Lung (tissue), 12 donors: ENCODE data around the gene SLC6A18. TPM values are rescaled to one million over a fixed set of nuclear protein-coding genes. Genes with fewer than 3 reads are reported as not detected.

ENCODE experiments used
- ATAC-seq: fragments of 200-7000 bp; cut with Tn5 transposase; one replicate; pipeline ENCODE4 v1.9.1; 2020; ENCODE audit warnings: moderate number of reproducible peaks; ENCODE audit not compliant: insufficient read depth, low FRiP score
- DNase-seq, 3 donors: peaks; one replicate each; pipeline ENCODE4 v3.0.0-alpha.2; 2013 to 2017
- H3K27ac ChIP-seq, 2 donors: one replicate each; pipeline ENCODE4 v1.5.1; 2013; ENCODE audit warnings: mild to moderate bottlenecking in 2 of 2, moderate library complexity in 2 of 2, control low read depth in 1 of 2, inconsistent platforms in 1 of 2, low read depth in 1 of 2, low read length in 1 of 2
- H3K27me3 ChIP-seq, 3 donors: one replicate each; pipeline ENCODE4 v1.5.1; 2013; ENCODE audit warnings: low read length in 2 of 3; ENCODE audit not compliant: control insufficient read depth in 3 of 3, insufficient read depth in 3 of 3
- H3K36me3 ChIP-seq, 4 donors: one replicate each; pipeline ENCODE4 v1.5.1; 2013; ENCODE audit warnings: low read length in 4 of 4, mild to moderate bottlenecking in 1 of 4, moderate library complexity in 1 of 4; ENCODE audit not compliant: control insufficient read depth in 4 of 4, insufficient read depth in 4 of 4
- H3K4me1 ChIP-seq, 5 donors: one replicate each; pipeline ENCODE4 v1.5.1; 2013; ENCODE audit warnings: low read length in 5 of 5, mild to moderate bottlenecking in 2 of 5, moderate library complexity in 1 of 5; ENCODE audit not compliant: control insufficient read depth in 5 of 5, insufficient read depth in 5 of 5
- H3K4me3 ChIP-seq: one replicate; pipeline ENCODE4 v1.5.1; 2013; ENCODE audit warnings: mild to moderate bottlenecking, control low read depth, moderate library complexity
- H3K9ac ChIP-seq, 2 donors: one replicate each; pipeline ENCODE4 v1.5.1; 2013; ENCODE audit warnings: low read length in 2 of 2, control low read depth in 1 of 2; ENCODE audit not compliant: insufficient read depth in 1 of 2
- H3K9me3 ChIP-seq, 4 donors: one replicate each; pipeline ENCODE4 v1.5.1; 2013; ENCODE audit warnings: low read length in 3 of 4, mild to moderate bottlenecking in 1 of 4, moderate library complexity in 1 of 4; ENCODE audit not compliant: control insufficient read depth in 4 of 4, insufficient read depth in 3 of 4
- CTCF ChIP-seq: IDR thresholded peaks from 2 replicates; pipeline ENCODE4 v1.5.1; 2012; ENCODE audit warnings: mild to moderate bottlenecking; ENCODE audit errors: control extremely low read depth, extremely low read depth
- WGBS, 2 donors: extraction: QIAGEN DNeasy Blood & Tissue Kit; methylation state at CpG; one replicate each; pipeline ENCODE4 v1.1.7; 2013; 5-methylcytosine and 5-hydroxymethylcytosine counted together
- polyA plus RNA-seq, 2 donors: library from polyadenylated mRNA; stranded (reverse); fragments of 200-250 nt; gene quantifications; one replicate each; pipeline ENCODE4 v1.2.1, GENCODE V29; 2013
- total RNA-seq, 2 donors: library from RNA; depleted of rRNA in 1 of 2; stranded (reverse); fragments of >200 nt in 1 of 2; gene quantifications; one replicate each; pipeline ENCODE4 v1.2.1, GENCODE V29; 2014 to 2021
- donor health status: control.
- donor health status: control.
- donor health status: Bipolar disorder and iron deficiency.
- donor health status: healthy.
- donor health status: DM: yes; HTN: yes; CAD: no.

SLC6A18 gene
- total and polyA plus RNA-seq, 4 donors, result not detected

DNA sequence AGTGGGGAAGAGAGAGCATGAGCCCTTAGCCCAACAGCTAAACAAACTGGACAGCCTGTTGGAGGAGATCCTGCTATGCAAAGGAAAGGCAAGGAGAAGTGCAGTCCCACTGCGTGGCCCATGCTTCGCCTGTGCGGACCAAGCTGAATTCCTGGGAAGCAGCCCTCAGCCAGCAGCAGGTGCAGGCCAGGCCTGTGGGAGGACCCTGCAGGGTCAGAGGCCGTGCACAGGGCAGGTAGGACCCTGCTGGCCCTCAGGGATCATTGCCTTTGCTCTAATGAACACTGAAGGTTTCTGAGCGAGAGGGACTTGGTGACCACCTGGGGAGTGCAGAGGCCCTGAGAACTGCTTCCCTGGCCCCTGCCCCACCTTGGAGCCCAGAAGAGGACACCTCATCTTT, 29.7 kb upstream of the SLC6A18 start:
- 88 to 93% methylated on average over 5 of the region's 5 CpGs for WGBS, 2 donors
- Histone ChIP-seq H3K9me3 (peaks cover 0 to 3% (median 0%) of the 10 kb centered on the region in 4 donors), H3K9ac (no peak overlapping the region), H3K4me3 (no peak overlapping the region), H3K27ac (no peak overlapping the region), H3K36me3 (no peaks in the 10 kb centered on the region), H3K27me3 (peaks cover 0 to 20% (median 20%) of the 10 kb centered on the region in 3 donors), H3K4me1 (no peaks in the 10 kb centered on the region)
- no peak for ATAC-seq
- no peak for TF ChIP-seq CTCF
- no peak for DNase-seq

DNA sequence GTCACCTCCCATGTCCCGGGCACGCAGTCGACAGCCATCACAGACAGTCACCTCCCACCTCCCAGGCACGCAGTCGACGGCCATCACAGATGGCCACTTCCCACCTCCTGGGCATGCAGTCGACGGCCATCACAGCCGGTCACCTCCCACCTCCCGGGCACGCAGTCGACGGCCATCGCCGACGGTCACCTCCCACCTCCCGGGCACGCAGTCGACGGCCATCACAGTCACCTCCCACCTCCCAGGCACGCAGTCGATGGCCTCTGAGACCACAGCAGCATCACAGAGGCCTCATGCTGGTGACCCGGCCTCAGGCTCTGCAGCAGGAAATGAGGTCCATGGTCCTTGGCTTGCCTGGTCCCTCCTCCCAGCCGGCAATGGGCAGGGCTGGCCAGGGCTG, 29.3 kb upstream of the SLC6A18 start:
- no peaks in the 10 kb centered on the region for H3K36me3 ChIP-seq
- peaks cover 0 to 20% (median 20%) of the 10 kb centered on the region in 3 donors for H3K27me3 ChIP-seq
- H3K9me3 ChIP-seq, result peaks cover 0 to 3% (median 0%) of the 10 kb centered on the region in 4 donors
- no peaks in the 10 kb centered on the region for H3K4me1 ChIP-seq
- DNase-seq (no peak), ATAC-seq (no peak)
- no peak overlapping the region for H3K9ac ChIP-seq
- no peak overlapping the region for H3K4me3 ChIP-seq
- 80 to 81% methylated on average over 24 of the region's 24 CpGs for WGBS, 2 donors
- TF ChIP-seq CTCF, result no peak
- no peak overlapping the region for H3K27ac ChIP-seq

GRCh38 chr5:1196562-1196961, 28.6 kb upstream of the SLC6A18 start:
- Histone ChIP-seq H3K27ac (no peak overlapping the region), H3K27me3 (peaks cover 0 to 20% (median 20%) of the 10 kb centered on the region in 3 donors), H3K4me3 (no peak overlapping the region), H3K9ac (no peak overlapping the region), H3K4me1 (no peaks in the 10 kb centered on the region), H3K36me3 (no peaks in the 10 kb centered on the region), H3K9me3 (peaks cover 0 to 3% (median 0%) of the 10 kb centered on the region in 4 donors)
- 65 to 67% methylated on average over 1 of the region's 1 CpG for WGBS, 2 donors
- no peak for DNase-seq
- TF ChIP-seq CTCF, result no peak
- no peak for ATAC-seq
